HCEC 1CT (cell line): Measurements from ENCODE around the gene PER3.

ENCODE experiments used
- DNase-seq: peaks from one replicate; pipeline ENCODE4 v3.0.0-alpha.2; 2017

Gene PER3

GRCh38 chr1:7839526-7839925 is 55.4 kb downstream of the PER3 start:
- no peak for DNase-seq

GRCh38 chr1:7842517-7842916 is 58.4 kb downstream of the PER3 start:
- DNase-seq, result no peak

DNA sequence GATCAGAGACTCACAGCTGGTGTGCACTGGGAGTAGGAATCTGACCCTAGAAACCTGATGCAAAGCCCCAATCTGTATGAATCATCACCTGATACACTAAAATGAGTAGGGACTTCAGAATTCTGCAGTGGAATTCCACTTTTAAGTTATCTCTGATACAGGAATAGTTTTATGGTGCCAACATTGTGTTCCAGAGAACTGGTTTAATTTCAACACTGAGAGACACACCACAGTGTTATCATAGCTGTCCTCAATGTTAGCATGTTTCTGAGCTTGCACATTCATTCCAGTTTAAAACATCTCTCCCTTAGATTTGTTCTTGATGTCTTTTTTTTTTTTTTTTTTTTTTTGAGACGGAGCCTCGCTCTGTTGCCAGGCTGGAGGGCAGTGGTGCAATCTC is 61.7 kb downstream of the PER3 start:
- DNase-seq, result no peak

DNA sequence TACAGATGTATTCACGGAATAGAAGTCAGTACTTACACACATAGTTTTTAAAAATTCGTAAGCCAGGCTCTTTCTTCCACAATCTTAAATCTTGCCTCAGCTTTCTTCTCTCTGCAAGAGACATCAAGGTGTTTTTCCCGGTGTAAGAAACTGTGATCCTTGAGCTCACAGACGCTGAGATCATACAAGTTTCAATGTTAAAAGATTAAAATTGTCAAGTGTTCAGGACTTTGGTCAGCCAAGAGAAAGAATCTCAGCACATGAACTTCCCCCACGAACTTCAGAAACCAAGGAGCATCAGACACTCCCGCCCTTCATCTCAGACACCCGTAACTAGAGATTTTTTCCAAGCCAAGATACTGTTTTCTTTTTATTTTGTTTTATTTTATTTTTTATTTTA is 62.6 kb downstream of the PER3 start:
- DNase-seq, result no peak

DNA sequence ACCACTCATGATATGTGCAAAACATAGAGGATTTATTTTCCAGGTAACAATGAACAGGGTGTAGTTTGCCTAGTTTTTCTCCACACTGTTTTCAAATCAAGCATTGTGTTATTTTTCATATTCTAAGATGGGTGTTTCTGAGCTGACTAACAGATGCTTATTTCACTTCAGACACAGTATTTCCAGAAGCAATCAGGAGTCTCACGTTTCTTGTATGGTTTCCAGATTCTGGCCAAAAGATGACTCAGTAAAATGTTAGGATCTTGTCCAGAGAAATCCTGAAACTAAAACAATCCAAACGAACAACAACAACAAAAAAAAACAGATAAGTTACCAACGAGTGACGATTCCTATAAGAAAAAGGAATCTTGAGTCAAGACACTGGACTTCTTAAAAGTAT is 63.5 kb downstream of the PER3 start:
- DNase-seq, result peak; percentile 60

DNA sequence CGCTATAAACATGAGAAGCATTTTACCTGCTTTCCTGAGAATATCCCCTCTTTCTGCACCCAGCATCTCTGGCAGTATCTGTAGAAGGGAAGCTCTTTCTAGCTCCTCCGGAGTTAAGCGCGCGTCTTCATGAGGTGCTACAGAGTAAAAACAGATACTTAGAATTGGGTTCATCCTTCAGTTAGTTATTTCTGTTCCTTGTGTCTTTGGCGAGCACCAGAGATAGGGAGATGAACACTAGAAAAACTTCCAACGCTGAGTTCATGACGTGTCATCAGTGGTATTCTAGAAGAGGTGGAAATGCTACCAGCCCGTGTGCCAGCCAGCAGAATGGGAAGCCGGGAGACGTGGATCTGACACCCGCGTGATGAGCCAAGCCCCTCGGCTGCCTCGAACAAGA is 66.7 kb downstream of the PER3 start:
- no peak for DNase-seq

DNA sequence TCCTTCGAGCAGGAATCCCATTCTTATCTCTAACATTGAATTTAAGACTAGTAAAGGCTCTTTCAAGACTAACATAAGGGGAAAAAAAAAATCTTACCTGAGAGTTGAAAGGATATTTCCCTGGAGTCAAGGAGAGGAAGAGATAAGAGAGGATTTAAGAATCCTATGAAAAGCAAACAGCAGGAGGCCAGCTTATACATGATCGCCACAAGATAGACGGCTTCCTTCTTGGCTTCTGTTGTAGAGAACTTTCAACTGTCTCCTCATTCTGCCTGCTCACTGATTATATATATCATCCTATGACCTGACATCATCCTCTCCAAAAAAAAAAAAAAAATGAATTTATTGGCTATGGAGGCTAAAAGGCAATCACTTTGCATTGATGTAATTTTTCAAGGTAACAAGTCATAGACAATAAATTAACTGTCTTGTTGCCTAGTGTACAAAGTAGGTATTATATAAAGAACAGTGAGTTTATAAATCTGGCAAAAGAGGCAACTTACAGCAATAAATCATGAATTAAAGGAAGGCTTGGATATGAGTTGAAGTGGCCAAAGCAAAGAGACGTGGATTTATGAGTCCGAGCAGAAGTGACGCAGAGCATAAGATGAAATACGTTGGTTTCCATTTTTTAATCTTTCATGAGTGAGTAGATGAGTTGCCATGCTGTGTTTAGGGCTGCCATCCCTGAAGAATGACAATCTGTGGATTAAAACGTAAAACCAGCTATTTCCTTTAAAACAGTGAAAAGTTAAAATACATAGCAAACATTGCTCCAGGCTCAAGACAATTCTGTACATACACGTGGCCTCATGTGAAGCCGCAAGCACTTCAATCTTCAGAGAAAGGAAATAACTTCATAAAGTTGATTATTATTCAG is 69.0 kb downstream of the PER3 start, which contains the start of gene UTS2:
TSS of gene UTS2 (minus strand) at position 262 of the 880 bp plus-strand sequence. CDS start at position 200, 62 bp downstream.
- DNase-seq, result no peak

DNA sequence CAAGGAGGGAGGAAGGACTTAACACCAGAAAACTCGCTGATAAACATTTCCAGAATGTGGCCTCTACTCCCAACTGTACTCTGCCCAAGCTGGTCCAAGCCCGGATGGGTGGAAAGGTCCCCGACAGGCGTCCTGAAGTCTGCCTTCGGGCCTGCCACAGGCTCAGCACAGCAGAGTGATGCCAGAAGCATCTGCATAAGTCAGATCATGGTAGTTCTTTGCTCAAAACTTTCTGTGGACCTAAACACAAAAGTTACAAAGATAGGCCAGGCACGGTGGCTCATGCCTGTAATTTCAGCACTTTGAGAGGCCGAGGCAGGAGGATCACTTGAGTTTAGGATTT is 69.6 kb downstream of the PER3 start:
- no peak for DNase-seq

- DNase-seq, result no peak
Observed at GRCh38 chr1:7856345-7856744, 72.3 kb downstream of the PER3 start.

DNA sequence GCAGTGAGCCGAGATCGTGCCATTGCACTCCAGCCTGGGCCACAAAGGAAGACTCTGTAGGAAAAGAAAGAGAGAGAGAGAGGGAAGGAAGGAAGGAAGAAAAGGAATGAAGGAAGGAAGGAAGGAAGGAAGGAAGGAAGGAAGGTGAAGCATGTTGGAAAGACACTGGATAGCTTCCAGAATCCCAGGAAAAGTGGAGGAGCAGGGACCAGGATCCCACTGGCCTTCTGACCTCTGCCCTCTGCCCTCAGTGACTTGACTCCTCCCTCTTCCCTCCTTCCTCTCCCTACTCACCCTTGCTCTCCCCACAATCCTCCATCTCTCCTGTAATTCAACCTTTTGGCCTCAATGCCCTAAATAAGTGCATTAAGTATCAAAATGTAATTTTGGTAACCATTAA is 72.9 kb downstream of the PER3 start:
- no peak for DNase-seq

- no peak for DNase-seq
Observed at GRCh38 chr1:7857985-7858384, 73.9 kb downstream of the PER3 start.

DNA sequence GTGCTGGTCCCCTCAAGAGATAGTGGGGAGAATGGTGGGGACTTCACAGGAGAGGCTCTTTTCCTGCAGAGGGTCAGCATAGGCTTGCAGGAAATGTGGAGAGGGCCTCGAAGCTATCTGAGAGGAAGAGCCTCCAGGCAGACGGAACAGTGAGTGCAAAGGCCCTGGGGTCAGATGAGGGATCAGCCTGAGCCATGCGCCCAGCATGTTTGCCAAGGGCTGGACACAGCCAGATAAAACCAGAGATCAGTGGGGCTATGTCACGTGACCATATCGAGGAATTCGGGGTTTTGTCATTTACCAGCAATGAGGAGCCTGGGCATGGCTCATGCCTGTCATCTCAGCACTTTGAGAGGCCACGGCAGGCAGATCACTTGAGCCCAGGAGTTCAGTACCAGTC is 75.3 kb downstream of the PER3 start:
- no peak for DNase-seq

- DNase-seq, result no peak
Observed at GRCh38 chr1:7860130-7860529, 76.0 kb downstream of the PER3 start.

GRCh38 chr1:7861452-7861851 is 77.4 kb downstream of the PER3 start:
- no peak for DNase-seq

GRCh38 chr1:7862211-7863060 is 78.3 kb downstream of the PER3 start:
- no peak for DNase-seq

DNA sequence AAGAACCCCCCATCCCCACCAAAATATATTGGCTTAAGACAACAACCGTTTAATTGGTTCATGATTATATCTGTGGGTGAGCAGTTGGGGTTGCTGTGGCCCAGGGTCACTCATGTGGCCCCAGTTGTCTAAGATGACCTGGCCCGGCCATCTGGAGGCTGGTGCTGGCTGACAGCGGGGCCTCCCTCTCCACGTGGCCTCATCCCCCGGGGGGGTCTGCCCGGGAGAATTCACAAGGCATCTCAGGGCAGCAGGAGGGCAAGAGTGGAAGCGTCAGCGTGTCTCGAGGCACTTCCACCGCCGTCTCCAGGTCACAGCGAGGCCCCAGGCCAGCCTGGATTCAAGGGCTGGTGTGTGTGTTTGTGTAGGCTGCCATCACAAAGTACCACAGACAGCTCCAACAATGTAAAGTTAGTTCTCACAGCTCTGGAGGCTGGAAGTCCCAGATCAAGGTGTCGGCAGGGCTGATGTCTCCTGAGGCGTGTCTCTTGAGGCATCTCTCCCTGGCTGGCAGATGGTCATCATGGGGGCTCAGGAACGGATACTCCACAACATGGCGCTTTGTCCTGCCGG is 79.8 kb downstream of the PER3 start:
- no peak for DNase-seq

DNA sequence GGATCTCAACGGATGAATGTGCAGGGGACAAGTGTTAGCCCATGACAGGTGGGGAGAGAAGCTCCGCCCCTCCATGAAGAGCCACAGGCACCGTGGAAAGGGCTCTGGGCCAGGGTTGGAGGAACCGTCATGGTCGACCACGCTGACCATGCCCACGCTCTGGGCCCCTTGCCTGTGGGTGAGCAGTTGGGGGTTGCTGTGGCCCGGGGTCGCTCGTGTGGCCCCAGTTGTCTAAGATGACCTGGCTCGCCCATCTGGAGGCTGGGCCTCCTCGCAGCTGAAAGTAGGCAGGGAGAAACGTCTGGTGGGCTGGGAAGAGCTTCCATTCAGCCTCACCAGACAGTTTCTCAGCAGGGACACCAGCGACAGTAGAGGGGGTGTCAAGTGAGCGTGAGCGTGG is 81.9 kb downstream of the PER3 start:
- DNase-seq, result no peak

DNA sequence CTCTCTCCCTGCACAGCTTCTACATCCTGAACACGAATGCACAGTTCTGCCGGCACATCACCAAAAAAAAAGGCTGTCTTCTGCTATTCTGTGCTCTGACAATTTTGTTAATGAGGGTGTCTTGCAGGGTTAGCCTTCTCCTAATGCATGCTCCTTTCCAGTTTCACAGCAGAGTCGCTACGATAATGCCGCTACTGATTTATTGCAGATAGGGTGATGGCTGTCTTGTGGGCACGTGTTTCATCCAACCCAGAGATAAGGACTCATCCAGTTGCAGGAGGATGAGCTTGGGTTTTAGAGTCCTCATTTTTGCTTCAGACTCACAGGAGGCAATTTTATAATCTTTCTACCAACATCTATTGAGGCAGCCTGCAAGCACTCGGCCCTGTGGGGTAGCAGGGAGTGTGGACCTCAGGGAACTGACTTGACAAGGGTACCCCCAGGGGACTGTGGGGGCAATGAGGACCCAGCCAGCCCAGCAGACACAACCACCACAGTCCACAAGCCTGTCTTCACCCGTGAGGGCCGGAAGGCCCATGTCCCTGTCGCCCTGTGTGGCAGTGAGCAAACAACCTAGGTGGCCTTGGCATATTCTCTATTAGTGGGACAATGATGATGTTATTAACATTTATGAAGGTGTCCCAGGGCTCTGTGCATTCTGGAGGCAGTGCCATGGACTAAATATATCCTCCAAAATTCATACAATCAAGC is 84.1 kb downstream of the PER3 start:
- no peak for DNase-seq

GRCh38 chr1:7869136-7869920 is 85.2 kb downstream of the PER3 start:
- no peak for DNase-seq

- no peak for DNase-seq
Observed at GRCh38 chr1:7871136-7871535, 87.0 kb downstream of the PER3 start.

DNA sequence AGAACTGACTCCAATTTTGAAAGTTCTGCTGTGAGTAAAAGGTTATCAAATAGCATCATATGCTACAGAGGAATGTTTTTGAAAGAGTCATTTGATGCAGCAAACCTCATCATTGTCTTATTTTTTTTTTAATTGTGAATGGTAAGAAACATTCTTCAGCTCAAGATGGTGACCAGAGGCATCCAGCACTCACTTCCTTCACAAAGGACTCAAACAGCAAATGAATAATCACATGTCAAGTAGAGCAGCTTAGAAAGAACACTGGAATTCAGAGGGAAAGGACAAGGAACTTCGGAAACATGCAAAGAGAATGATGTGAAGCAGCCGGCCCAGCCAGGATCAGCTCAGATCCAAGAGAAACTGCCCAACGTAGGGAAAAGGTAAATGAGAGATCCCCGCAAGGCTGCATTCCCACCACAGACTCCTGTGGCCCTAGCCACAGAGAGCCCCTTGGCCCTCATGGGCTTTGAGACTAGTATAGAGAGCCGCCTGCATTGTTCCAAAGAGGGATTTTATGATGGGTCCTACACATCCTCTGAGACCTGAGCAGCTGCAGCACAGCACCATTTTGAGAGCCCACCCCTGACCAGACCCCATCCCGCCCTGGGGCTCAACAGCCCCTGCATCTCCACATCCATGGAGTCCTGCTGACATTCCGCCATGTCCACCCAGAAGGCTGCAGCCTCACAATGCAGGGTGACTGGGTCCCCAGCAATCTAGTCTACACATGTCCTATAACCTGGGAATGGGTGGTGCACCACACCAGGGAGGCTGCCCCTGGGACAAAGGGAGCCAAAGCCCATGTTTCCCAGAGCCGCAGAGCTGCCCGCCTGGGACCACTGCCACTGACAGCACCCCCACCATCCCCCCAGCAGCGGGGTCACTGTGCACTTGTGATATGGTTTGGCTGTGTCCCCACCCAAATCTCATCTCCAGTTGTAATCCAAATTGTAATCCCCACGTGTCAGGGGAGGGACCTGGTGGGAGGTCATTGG is 90.0 kb downstream of the PER3 start:
- DNase-seq, result no peak
